22Rv1 (cell line): ENCODE results near the gene NKPD1.

ENCODE experiments used
- ZFX ChIP-seq: fragments of 450-650 bp; IDR thresholded peaks from 2 replicates; pipeline ENCODE4 v1.6.1; 2017; ENCODE audit warnings: antibody characterized with exemption, borderline replicate concordance
- TF ChIP-seq, protein P1 (sequence below): fragments of 450-650 bp; IDR thresholded peaks from 2 replicates; pipeline ENCODE4 v1.5.1; 2017; ENCODE audit warnings: mild to moderate bottlenecking

DNA sequence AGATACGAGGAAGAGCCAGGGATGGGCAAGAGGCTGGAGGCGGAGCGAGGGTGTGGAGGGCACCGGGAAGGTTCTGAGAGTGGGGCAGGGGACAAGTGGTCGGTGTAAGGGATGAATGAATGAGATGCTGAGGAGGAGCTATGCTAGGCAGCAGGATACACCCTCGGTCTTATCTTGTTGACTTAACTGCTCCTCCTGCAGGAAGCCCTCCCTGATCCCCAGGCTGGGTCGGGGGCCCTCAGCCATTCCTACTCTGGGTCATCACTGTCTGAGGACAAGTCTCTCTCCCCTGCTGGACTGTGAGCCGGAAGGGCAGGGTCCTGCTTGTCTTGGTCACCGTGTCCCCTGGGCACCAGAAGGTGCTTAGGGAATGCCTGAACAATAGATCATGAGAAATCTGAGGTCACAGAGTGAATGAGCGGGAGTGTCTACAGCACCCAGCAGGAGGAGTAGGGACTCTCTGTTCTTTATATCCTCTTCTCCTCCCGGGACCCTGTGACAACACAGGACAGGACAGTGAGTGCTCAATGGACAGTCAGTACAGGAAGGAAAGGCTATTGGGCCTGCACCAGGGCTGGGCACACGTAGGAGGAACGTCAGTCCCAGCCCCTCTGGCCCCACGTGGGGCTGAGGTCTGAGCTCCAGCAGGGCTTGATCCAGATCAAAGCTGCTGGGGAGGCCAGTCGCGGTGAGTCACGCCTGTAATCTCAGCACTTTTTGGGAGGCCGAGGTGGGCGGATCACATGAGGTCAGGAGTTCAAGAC, 6.5 kb downstream of the NKPD1 start:
- TF ChIP-seq, protein P1, sequence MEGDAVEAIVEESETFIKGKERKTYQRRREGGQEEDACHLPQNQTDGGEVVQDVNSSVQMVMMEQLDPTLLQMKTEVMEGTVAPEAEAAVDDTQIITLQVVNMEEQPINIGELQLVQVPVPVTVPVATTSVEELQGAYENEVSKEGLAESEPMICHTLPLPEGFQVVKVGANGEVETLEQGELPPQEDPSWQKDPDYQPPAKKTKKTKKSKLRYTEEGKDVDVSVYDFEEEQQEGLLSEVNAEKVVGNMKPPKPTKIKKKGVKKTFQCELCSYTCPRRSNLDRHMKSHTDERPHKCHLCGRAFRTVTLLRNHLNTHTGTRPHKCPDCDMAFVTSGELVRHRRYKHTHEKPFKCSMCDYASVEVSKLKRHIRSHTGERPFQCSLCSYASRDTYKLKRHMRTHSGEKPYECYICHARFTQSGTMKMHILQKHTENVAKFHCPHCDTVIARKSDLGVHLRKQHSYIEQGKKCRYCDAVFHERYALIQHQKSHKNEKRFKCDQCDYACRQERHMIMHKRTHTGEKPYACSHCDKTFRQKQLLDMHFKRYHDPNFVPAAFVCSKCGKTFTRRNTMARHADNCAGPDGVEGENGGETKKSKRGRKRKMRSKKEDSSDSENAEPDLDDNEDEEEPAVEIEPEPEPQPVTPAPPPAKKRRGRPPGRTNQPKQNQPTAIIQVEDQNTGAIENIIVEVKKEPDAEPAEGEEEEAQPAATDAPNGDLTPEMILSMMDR, result no peak
- no peak for TF ChIP-seq ZFX
